Neural cell (in vitro differentiated cells): ENCODE results near the gene ACTR6. TPM values are rescaled to one million over a fixed set of nuclear protein-coding genes. Genes with fewer than 3 reads are reported as not detected.

ENCODE experiments used
- H2AFZ ChIP-seq: fragments of 200-600, 300-800 bp; sonication (generic), shearing (Covaris generic); 2 replicates; pipeline ENCODE4 v1.6.0; 2014; ENCODE audit warnings: low read depth, mild to moderate bottlenecking, antibody characterized with exemption, low read length, moderate library complexity
- H3F3A ChIP-seq: fragments of 200-600 bp; shearing (Covaris generic); 2 replicates; pipeline ENCODE4 v1.6.1; 2016; ENCODE audit warnings: mild to moderate bottlenecking, moderate library complexity, mixed read lengths, antibody characterized with exemption, low read length; ENCODE audit not compliant: insufficient read depth, poor library complexity, severe bottlenecking
- H3K27ac ChIP-seq: fragments of 200-600, 300-800 bp; sonication (generic), shearing (Covaris generic); 2 replicates; pipeline ENCODE4 v1.5.1; 2014; ENCODE audit warnings: mild to moderate bottlenecking, low read length, moderate library complexity
- H3K27me3 ChIP-seq: fragments of 300-800, 200-600 bp; sonication (generic), shearing (Covaris generic); 2 replicates; pipeline ENCODE4 v1.6.0; 2014; ENCODE audit warnings: mild to moderate bottlenecking, low read depth, low read length, moderate library complexity; ENCODE audit not compliant: insufficient read depth
- H3K36me3 ChIP-seq: fragments of 300-800, 200-600 bp; sonication (generic), shearing (Covaris generic); 2 replicates; pipeline ENCODE4 v1.5.1; 2014; ENCODE audit warnings: mild to moderate bottlenecking, antibody characterized with exemption, low read length, moderate library complexity; ENCODE audit not compliant: insufficient read depth
- H3K4me2 ChIP-seq: fragments of 300-800, 200-600 bp; sonication (generic), shearing (Covaris generic); 2 replicates; pipeline ENCODE4 v1.6.0; 2014; ENCODE audit warnings: mild to moderate bottlenecking, low read length
- H3K4me3 ChIP-seq: fragments of 300-800, 200-600 bp; sonication (generic), shearing (Covaris generic); 2 replicates; pipeline ENCODE4 v1.5.1; 2014; ENCODE audit warnings: mild to moderate bottlenecking, low read length, moderate library complexity
- H3K79me2 ChIP-seq: fragments of 200-600 bp; shearing (Covaris generic); replicated peaks from 2 replicates; pipeline ENCODE4 v1.6.0; 2014; ENCODE audit warnings: mild to moderate bottlenecking, low read length, moderate library complexity; ENCODE audit not compliant: insufficient read depth
- H3K9ac ChIP-seq: fragments of 300-800, 200-600 bp; sonication (generic), shearing (Covaris generic); 2 replicates; pipeline ENCODE4 v1.6.1; 2016; ENCODE audit warnings: mild to moderate bottlenecking, low read length, mixed read lengths
- H3K9me2 ChIP-seq: fragments of 200-600 bp; shearing (Covaris generic); 2 replicates; pipeline ENCODE4 v1.6.1; 2016; ENCODE audit warnings: mild to moderate bottlenecking, low read length, mixed read lengths; ENCODE audit not compliant: insufficient read depth
- H3K9me3 ChIP-seq: fragments of 200-600, 300-800 bp; sonication (generic), shearing (Covaris generic); 2 replicates; pipeline ENCODE4 v1.6.1; 2016; ENCODE audit warnings: mild to moderate bottlenecking, mixed run types, low read length, moderate library complexity, mixed read lengths
- H4K20me1 ChIP-seq: fragments of 200-600 bp; shearing (Covaris generic); 2 replicates; pipeline ENCODE4 v1.6.1; 2016; ENCODE audit warnings: mild to moderate bottlenecking, mixed run types; ENCODE audit not compliant: insufficient read depth
- EP300 ChIP-seq: fragments of 450-650 bp; conservative IDR thresholded peaks from 2 replicates; pipeline ENCODE4 v1.6.1; 2014; ENCODE audit warnings: antibody characterized with exemption, mild to moderate bottlenecking, moderate library complexity; ENCODE audit not compliant: poor library complexity, severe bottlenecking
- EZH2 ChIP-seq: fragments of 200-600, 300-800 bp; shearing (Covaris generic), sonication (generic); IDR thresholded peaks from 2 replicates; pipeline ENCODE4 v1.6.1; 2014; ENCODE audit warnings: antibody characterized with exemption, low read length, borderline replicate concordance, mild to moderate bottlenecking; ENCODE audit not compliant: insufficient read depth, poor library complexity, severe bottlenecking
- MXI1 ChIP-seq: fragments of 450-650 bp; conservative IDR thresholded peaks from 2 replicates; pipeline ENCODE4 v1.6.1; 2014; ENCODE audit warnings: antibody characterized with exemption, mild to moderate bottlenecking; ENCODE audit not compliant: poor library complexity, severe bottlenecking
- POLR2AphosphoS5 ChIP-seq: IDR thresholded peaks from 2 replicates; pipeline ENCODE4 v1.6.1; 2012
- RAD21 ChIP-seq: fragments of 450-650 bp; conservative IDR thresholded peaks from 2 replicates; pipeline ENCODE4 v1.6.1; 2014; ENCODE audit warnings: antibody characterized with exemption, mild to moderate bottlenecking, moderate library complexity
- SMC3 ChIP-seq: fragments of 450-650 bp; conservative IDR thresholded peaks from 2 replicates; pipeline ENCODE4 v1.6.1; 2014; ENCODE audit warnings: antibody characterized with exemption, mild to moderate bottlenecking, moderate library complexity; ENCODE audit not compliant: poor library complexity
- TAF1 ChIP-seq: IDR thresholded peaks from 2 replicates; pipeline ENCODE4 v1.6.1; 2012; ENCODE audit warnings: low read depth
- polyA plus RNA-seq: library from polyadenylated mRNA; depleted of rRNA; stranded (reverse); fragments of >200 nt; gene quantifications from 2 replicates; pipeline ENCODE4 v1.2.3, GENCODE V29; 2014
- small RNA-seq, 3 experiments: library from RNA; depleted of rRNA; stranded (forward); fragments of <200 nt; gene quantifications; one replicate each; pipeline ENCODE3, GENCODE V24; 2012
- TF ChIP-seq, protein P1 (sequence below): IDR thresholded peaks from 2 replicates; pipeline ENCODE4 v1.6.1; 2012; ENCODE audit warnings: borderline replicate concordance
- TF ChIP-seq, protein P2 (sequence below): fragments of 450-650 bp; IDR thresholded peaks from 2 replicates; pipeline ENCODE4 v1.5.1; 2014; ENCODE audit warnings: antibody characterized with exemption, mild to moderate bottlenecking, moderate library complexity; ENCODE audit not compliant: poor library complexity, severe bottlenecking

ACTR6 gene
- polyA plus RNA-seq, 1 donor from 2014 or later = 128 TPM

DNA sequence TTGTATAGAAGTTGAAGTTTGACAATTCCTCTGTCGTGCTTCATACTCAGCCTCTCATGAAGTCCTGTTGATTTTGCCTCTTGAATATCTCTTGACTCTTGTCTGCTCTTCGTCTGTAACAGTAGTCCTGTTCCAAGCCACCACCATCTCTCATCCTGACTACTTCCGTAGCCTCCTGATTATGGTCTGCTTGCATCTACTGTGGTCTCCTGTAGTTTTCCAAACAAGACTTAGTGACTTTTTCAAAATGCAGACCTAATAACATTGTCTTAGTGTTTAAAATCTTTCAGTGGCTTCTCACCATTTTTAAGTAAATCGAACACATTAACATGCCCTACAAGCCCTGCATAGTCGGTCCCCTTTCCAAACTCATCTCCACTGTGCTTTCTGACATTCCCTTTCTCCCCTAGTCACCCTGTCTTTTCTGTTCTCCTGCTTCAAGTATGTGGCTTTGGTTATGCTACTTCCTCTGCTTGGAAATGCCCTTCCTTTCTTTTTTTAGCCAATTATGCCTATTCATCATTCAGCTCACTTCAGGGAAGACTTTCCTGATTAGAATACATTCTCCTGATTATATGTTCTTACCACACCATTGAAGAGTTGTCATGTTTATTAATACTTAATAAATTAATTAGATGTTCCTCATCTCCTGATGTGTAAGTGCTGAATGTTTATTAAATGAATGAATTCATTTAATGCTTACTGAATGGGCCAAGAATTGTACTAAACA, 68.4 kb downstream of the ACTR6 start:
- no peak overlapping the region for H3K27ac ChIP-seq
- H3K79me2 ChIP-seq = peaks cover 65% of the 10 kb centered on the region
- H3K9ac ChIP-seq = peak overlapping the region; percentile 96

DNA sequence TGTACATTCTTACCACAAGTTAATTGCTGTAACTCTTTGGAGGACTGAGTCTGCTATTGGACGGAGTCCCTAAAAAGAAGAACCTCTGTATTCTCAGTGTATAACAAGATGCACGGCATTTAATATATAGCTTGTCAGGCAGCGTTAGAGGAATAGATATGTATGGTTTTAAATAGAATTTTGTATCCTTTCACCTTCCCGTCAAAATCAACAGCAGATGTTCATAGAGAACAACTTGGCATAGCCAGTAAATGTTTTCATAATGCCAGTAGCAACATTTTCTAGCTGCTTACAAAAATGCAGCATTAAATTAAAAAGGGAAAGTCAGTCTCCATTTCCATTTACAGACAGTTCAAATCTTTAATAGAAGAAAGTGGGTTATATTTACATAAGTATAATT, 73.2 kb downstream of the ACTR6 start:
- Histone ChIP-seq H3K36me3 (no peaks in the 10 kb centered on the region), H3K9me2 (no peaks in the 10 kb centered on the region), H3F3A (no peaks in the 10 kb centered on the region), H3K4me2 (no peak overlapping the region), H2AFZ (no peak overlapping the region), H3K79me2 (peaks cover 98% of the 10 kb centered on the region), H3K27ac (no peak overlapping the region), H3K4me3 (no peak overlapping the region), H3K9ac (no peak overlapping the region), H3K9me3 (no peaks in the 10 kb centered on the region), H4K20me1 (peaks cover 4% of the 10 kb centered on the region), H3K27me3 (no peaks in the 10 kb centered on the region)
- TF ChIP-seq MXI1 = no peak
- no peak for TF ChIP-seq SMC3
- TF ChIP-seq TAF1 = no peak
- TF ChIP-seq, protein P1, sequence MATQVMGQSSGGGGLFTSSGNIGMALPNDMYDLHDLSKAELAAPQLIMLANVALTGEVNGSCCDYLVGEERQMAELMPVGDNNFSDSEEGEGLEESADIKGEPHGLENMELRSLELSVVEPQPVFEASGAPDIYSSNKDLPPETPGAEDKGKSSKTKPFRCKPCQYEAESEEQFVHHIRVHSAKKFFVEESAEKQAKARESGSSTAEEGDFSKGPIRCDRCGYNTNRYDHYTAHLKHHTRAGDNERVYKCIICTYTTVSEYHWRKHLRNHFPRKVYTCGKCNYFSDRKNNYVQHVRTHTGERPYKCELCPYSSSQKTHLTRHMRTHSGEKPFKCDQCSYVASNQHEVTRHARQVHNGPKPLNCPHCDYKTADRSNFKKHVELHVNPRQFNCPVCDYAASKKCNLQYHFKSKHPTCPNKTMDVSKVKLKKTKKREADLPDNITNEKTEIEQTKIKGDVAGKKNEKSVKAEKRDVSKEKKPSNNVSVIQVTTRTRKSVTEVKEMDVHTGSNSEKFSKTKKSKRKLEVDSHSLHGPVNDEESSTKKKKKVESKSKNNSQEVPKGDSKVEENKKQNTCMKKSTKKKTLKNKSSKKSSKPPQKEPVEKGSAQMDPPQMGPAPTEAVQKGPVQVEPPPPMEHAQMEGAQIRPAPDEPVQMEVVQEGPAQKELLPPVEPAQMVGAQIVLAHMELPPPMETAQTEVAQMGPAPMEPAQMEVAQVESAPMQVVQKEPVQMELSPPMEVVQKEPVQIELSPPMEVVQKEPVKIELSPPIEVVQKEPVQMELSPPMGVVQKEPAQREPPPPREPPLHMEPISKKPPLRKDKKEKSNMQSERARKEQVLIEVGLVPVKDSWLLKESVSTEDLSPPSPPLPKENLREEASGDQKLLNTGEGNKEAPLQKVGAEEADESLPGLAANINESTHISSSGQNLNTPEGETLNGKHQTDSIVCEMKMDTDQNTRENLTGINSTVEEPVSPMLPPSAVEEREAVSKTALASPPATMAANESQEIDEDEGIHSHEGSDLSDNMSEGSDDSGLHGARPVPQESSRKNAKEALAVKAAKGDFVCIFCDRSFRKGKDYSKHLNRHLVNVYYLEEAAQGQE = no peak
- TF ChIP-seq RAD21 = no peak

More for the DNA sequence above, 68.4 kb downstream of the ACTR6 start:
- no peaks in the 10 kb centered on the region for H3K9me3 ChIP-seq
- H3K4me2 ChIP-seq = peak overlapping the region; percentile 98
- H3K27me3 ChIP-seq = no peaks in the 10 kb centered on the region
- peak overlapping the region; percentile 92 for H3K4me3 ChIP-seq
- H3K36me3 ChIP-seq = no peaks in the 10 kb centered on the region
- H3K9me2 ChIP-seq = no peaks in the 10 kb centered on the region
- H3F3A ChIP-seq = no peaks in the 10 kb centered on the region
- H4K20me1 ChIP-seq = peaks cover 4% of the 10 kb centered on the region
- TF ChIP-seq RAD21 (no peak), EP300 (no peak), MXI1 (no peak), POLR2AphosphoS5 (no peak), TAF1 (no peak), SMC3 (no peak), EZH2 (no peak)
- TF ChIP-seq, protein P1 = no peak
- TF ChIP-seq, protein P2, sequence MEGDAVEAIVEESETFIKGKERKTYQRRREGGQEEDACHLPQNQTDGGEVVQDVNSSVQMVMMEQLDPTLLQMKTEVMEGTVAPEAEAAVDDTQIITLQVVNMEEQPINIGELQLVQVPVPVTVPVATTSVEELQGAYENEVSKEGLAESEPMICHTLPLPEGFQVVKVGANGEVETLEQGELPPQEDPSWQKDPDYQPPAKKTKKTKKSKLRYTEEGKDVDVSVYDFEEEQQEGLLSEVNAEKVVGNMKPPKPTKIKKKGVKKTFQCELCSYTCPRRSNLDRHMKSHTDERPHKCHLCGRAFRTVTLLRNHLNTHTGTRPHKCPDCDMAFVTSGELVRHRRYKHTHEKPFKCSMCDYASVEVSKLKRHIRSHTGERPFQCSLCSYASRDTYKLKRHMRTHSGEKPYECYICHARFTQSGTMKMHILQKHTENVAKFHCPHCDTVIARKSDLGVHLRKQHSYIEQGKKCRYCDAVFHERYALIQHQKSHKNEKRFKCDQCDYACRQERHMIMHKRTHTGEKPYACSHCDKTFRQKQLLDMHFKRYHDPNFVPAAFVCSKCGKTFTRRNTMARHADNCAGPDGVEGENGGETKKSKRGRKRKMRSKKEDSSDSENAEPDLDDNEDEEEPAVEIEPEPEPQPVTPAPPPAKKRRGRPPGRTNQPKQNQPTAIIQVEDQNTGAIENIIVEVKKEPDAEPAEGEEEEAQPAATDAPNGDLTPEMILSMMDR = no peak
- H2AFZ ChIP-seq = no peak overlapping the region

Small RNA genes lying within 50 kb of the gene (small RNA-seq; reads per million reads assigned to genes)
- gene MIR1827 (0 reads per million in 3 experiments), gene RF00019 (0 to 1.2 (median 0) reads per million in 3 experiments), gene RN7SL176P (0 reads per million in 3 experiments)

Other genes starting within 250 kb of the ACTR6 start
- 65.6 and 67.3 TPM in 2 replicates for gene ANKS1B, start 215.9 kb upstream of the ACTR6 start, polyA plus RNA-seq
- 29.2 and 31.6 TPM in 2 replicates for gene BLTP3B, start 57.9 kb upstream of the ACTR6 start, polyA plus RNA-seq
- gene DEPDC4, start 66.3 kb downstream of the ACTR6 start, polyA plus RNA-seq = 1.2 TPM in 1 of 2 replicates, not detected in the other
- 80.9 and 101 TPM in 2 replicates for gene SCYL2, start 66.4 kb downstream of the ACTR6 start, polyA plus RNA-seq
- gene SLC17A8, start 156.3 kb downstream of the ACTR6 start, polyA plus RNA-seq = 0.08 and 0.22 TPM in 2 replicates